Activated CD8-positive, alpha-beta T cell treated with anti-CD3 and anti-CD28 coated beads for 36 hours (primary cell): Measurements from ENCODE around the gene ZNF385B. TPM values are rescaled to one million over a fixed set of nuclear protein-coding genes. Genes with fewer than 3 reads are reported as not detected.

ENCODE experiments used
- ATAC-seq: fragments of 200-7000 bp; cut with Tn5 transposase; one replicate; pipeline ENCODE4 v1.10.0; 2021; ENCODE audit warnings: mild to moderate bottlenecking, moderate library complexity
- CTCF ChIA-PET: fragments of 350-600 bp; sonication (Branson Sonifier 250); formaldehyde crosslinking; loops from one replicate; lab custom pipeline; 2021; ENCODE audit warnings: antibody characterized with exemption; lab: Charles Lee
- POLR2A ChIA-PET: fragments of 350-600 bp; sonication (Branson Sonifier 250); formaldehyde crosslinking; loops from one replicate; lab custom pipeline; 2021; ENCODE audit warnings: antibody characterized with exemption; lab: Charles Lee
- DNase-seq: peaks from one replicate; pipeline ENCODE4 v3.0.0-alpha.2; 2020
- H3K27ac Mint-ChIP-seq: one replicate; pipeline ENCODE4 v1.8.0; 2021; ENCODE audit warnings: mild to moderate bottlenecking, mixed read lengths
- H3K27me3 Mint-ChIP-seq: one replicate; pipeline ENCODE4 v1.8.0; 2021; ENCODE audit warnings: mixed read lengths
- H3K36me3 Mint-ChIP-seq: one replicate; pipeline ENCODE4 v1.8.0; 2021; ENCODE audit warnings: low read depth, mixed read lengths
- H3K4me1 Mint-ChIP-seq: one replicate; pipeline ENCODE4 v1.8.0; 2021; ENCODE audit warnings: low read depth, mixed read lengths
- H3K4me3 Mint-ChIP-seq: one replicate; pipeline ENCODE4 v1.8.0; 2021; ENCODE audit warnings: mild to moderate bottlenecking, moderate library complexity, mixed read lengths
- H3K9me3 Mint-ChIP-seq: one replicate; pipeline ENCODE4 v1.8.0; 2021; ENCODE audit warnings: mixed read lengths
- CTCF ChIP-seq: fragments of 200-600 bp; IDR thresholded peaks from one replicate; pipeline ENCODE4 v1.8.0; 2022; ENCODE audit warnings: antibody characterized with exemption, mild to moderate bottlenecking
- intact Hi-C: fragments of 100-400 bp; cut with micrococcal nuclease; formaldehyde crosslinking; loops from one replicate; pipeline ENCODE4 v1.10.0; 2022
- total RNA-seq, 2 experiments: library from RNA; stranded (reverse); gene quantifications; one replicate each; pipeline ENCODE4 v1.2.3, GENCODE V29; 2021

The ZNF385B gene
- total RNA-seq, 2 experiments from 2014 or later, result not detected

DNA sequence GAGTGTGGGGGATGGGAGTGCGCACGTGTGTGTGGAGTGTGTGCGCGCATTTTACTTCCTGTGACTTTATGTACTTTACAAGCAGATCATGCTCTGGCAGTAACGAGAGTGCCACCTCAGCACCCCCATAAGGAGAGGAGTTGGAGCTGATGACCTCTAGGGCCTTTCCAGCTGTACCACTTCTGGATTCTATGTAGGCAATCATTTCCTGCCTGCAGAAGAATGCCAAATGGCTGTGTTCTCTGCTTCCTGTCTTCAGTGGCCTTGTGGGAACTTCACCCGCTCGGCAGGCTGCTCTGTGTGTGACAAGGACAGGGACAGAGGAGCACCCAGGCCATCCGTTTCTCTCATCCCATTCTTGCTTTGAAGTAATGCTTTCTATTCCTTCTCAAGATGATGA is 22.8 kb upstream of the ZNF385B start:
- Mint-ChIP-seq H3K4me3 (no peak overlapping the region), H3K4me1 (no peaks in the 10 kb centered on the region), H3K36me3 (no peaks in the 10 kb centered on the region), H3K9me3 (peaks cover 8% of the 10 kb centered on the region), H3K27me3 (peaks cover 6% of the 10 kb centered on the region), H3K27ac (no peak overlapping the region)
- ChIA-PET CTCF (no interaction called here), POLR2A (no interaction called here)
- TF ChIP-seq CTCF, result no peak
- DNase-seq, result no peak
- no peak for ATAC-seq
- intact Hi-C loops, result no loop called here

- Mint-ChIP-seq H3K36me3 (no peaks in the 10 kb centered on the region), H3K27ac (no peak overlapping the region), H3K4me1 (no peaks in the 10 kb centered on the region), H3K27me3 (peaks cover 6% of the 10 kb centered on the region), H3K9me3 (no peaks in the 10 kb centered on the region), H3K4me3 (no peak overlapping the region)
- ChIA-PET POLR2A (no interaction called here), CTCF (interaction anchor here (1.1 to 1.2 kb wide), 2 partner anchors 20 to 40 kb away, joined by 3 to 4 read pairs; no protein-coding TSS in a partner anchor)
- intact Hi-C loops, result no loop called here
- ATAC-seq (no peak), DNase-seq (no peak)
- TF ChIP-seq CTCF, result no peak
These were observed 21.7 kb upstream of the ZNF385B start for GRCh38 chr2:179882851-179883806.

- ChIA-PET POLR2A (no interaction called here), CTCF (no interaction called here)
- ATAC-seq (no peak), DNase-seq (no peak)
- H3K36me3 Mint-ChIP-seq, result no peaks in the 10 kb centered on the region
- no peaks in the 10 kb centered on the region for H3K9me3 Mint-ChIP-seq
- no peak for TF ChIP-seq CTCF
- intact Hi-C loops, result no loop called here
- peaks cover 10% of the 10 kb centered on the region for H3K27me3 Mint-ChIP-seq
- no peaks in the 10 kb centered on the region for H3K4me1 Mint-ChIP-seq
- H3K27ac Mint-ChIP-seq, result no peak overlapping the region
- H3K4me3 Mint-ChIP-seq, result no peak overlapping the region
These were observed 16.4 kb upstream of the ZNF385B start for GRCh38 chr2:179877601-179878364.

DNA sequence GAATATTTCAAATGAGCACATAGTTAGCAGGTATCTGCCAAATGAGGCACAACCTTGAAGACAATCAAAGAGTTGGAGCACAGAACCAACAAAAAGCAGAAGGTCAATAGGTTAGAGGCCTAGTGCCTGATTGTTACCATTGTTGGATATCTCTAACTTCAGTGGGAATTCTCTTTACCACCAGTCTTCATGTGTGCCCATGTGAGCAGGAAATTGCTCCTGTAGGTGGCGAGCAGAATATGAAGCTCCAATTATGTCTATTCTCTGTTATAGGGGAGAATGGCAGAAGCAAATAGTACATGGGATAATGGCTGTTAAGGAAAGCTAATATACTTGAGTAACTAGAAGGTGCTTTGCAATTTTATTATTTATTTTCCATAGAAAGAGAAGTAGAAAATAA is 14.9 kb upstream of the ZNF385B start:
- H3K9me3 Mint-ChIP-seq, result no peaks in the 10 kb centered on the region
- H3K4me3 Mint-ChIP-seq, result no peak overlapping the region
- TF ChIP-seq CTCF, result no peak
- H3K4me1 Mint-ChIP-seq, result no peaks in the 10 kb centered on the region
- intact Hi-C loops, result no loop called here
- no peak overlapping the region for H3K27ac Mint-ChIP-seq
- ChIA-PET CTCF (no interaction called here), POLR2A (interaction anchor here (1.1 kb wide), 1 partner anchor 16 kb away, joined by 3 read pairs; no protein-coding TSS in a partner anchor)
- ATAC-seq, result no peak
- peaks cover 8% of the 10 kb centered on the region for H3K27me3 Mint-ChIP-seq
- H3K36me3 Mint-ChIP-seq, result no peaks in the 10 kb centered on the region
- no peak for DNase-seq
